Stimulated activated CD4-positive, alpha-beta T cell treated with anti-CD3 and anti-CD28 coated beads, TNF-alpha, amount 100 ng/mL, for 1 hour (primary cell): ENCODE results near the gene USP37.
"Not testable (repeated sequence)": the region's sequence is repeated elsewhere in the genome, so short reads cannot be mapped to it uniquely, and the experiment has no call there.

Experiments used
- DNase-seq, 3 donors: peaks; one replicate each; pipeline ENCODE4 v3.0.0-alpha.2; 2020; ENCODE audit warnings: low read depth in 3 of 3, low spot score in 1 of 3

Gene USP37

GRCh38 chr2:218557941-218558340, 10.2 kb downstream of the USP37 start:
- no peak for DNase-seq

GRCh38 chr2:218555527-218555926, 12.6 kb downstream of the USP37 start:
- no peak for DNase-seq

GRCh38 chr2:218554225-218554624, 13.9 kb downstream of the USP37 start:
- not testable (repeated sequence) for DNase-seq

- no peak for DNase-seq
Measured at GRCh38 chr2:218547978-218548377, 20.2 kb downstream of the USP37 start.

- no peak for DNase-seq
Measured at GRCh38 chr2:218547511-218547910, 20.6 kb downstream of the USP37 start.

- no peak for DNase-seq
Measured at GRCh38 chr2:218546012-218546411, 22.1 kb downstream of the USP37 start.

GRCh38 chr2:218540015-218540414, 28.1 kb downstream of the USP37 start:
- DNase-seq, result no peak

GRCh38 chr2:218536804-218537494, 31.2 kb downstream of the USP37 start:
- no peak for DNase-seq

GRCh38 chr2:218529990-218530389, 38.2 kb downstream of the USP37 start:
- no peak for DNase-seq

- DNase-seq, result not testable (repeated sequence)
Measured at GRCh38 chr2:218528409-218528808, 39.7 kb downstream of the USP37 start.

GRCh38 chr2:218523651-218524050, 44.5 kb downstream of the USP37 start:
- DNase-seq, result no peak

GRCh38 chr2:218518876-218519275, 49.3 kb downstream of the USP37 start:
- DNase-seq, result no peak

- DNase-seq, result no peak
Measured at GRCh38 chr2:218517434-218518206, 50.5 kb downstream of the USP37 start.

GRCh38 chr2:218516614-218517013, 51.5 kb downstream of the USP37 start:
- DNase-seq, result no peak

GRCh38 chr2:218513676-218514075, 54.5 kb downstream of the USP37 start:
- DNase-seq, result no peak

- no peak for DNase-seq
Measured at GRCh38 chr2:218508299-218508698, 59.9 kb downstream of the USP37 start.

GRCh38 chr2:218505754-218506371, 62.3 kb downstream of the USP37 start:
- no peak for DNase-seq

- no peak for DNase-seq
Measured at GRCh38 chr2:218501665-218502064, 66.5 kb downstream of the USP37 start.

- no peak for DNase-seq
Measured at GRCh38 chr2:218500501-218501060, 67.6 kb downstream of the USP37 start.

- DNase-seq, result no peak
Measured at GRCh38 chr2:218485986-218486667, 82.0 kb downstream of the USP37 start.

- DNase-seq, result no peak
Measured at GRCh38 chr2:218482651-218483050, 85.5 kb downstream of the USP37 start.
